Upper lobe of left lung (tissue), 4 donors: Measurements from ENCODE around the gene SDHA.

Source experiments
- POLR2A ChIP-seq, 4 donors: fragments of 450-650 bp; IDR thresholded peaks; one replicate each; pipeline ENCODE4 v1.5.1; 2016 to 2017; ENCODE audit warnings: antibody characterized with exemption in 4 of 4, mild to moderate bottlenecking in 2 of 4
- TF ChIP-seq, protein P1 (sequence below), 6 experiments: fragments of 450-650 bp in 4 of 6; fragments of 200-600 bp in 2 of 6; sonication (generic) in 2 of 6; IDR thresholded peaks; one replicate each; pipeline ENCODE4 v1.5.1; 2016 to 2019; ENCODE audit warnings: antibody characterized with exemption in 6 of 6

GRCh38 chr5:206927-207536, 11.1 kb upstream of the SDHA start:
- TF ChIP-seq, protein P1, sequence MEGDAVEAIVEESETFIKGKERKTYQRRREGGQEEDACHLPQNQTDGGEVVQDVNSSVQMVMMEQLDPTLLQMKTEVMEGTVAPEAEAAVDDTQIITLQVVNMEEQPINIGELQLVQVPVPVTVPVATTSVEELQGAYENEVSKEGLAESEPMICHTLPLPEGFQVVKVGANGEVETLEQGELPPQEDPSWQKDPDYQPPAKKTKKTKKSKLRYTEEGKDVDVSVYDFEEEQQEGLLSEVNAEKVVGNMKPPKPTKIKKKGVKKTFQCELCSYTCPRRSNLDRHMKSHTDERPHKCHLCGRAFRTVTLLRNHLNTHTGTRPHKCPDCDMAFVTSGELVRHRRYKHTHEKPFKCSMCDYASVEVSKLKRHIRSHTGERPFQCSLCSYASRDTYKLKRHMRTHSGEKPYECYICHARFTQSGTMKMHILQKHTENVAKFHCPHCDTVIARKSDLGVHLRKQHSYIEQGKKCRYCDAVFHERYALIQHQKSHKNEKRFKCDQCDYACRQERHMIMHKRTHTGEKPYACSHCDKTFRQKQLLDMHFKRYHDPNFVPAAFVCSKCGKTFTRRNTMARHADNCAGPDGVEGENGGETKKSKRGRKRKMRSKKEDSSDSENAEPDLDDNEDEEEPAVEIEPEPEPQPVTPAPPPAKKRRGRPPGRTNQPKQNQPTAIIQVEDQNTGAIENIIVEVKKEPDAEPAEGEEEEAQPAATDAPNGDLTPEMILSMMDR (IDR thresholded peaks at IDR 0.05): no peak
- TF ChIP-seq POLR2A (IDR thresholded peaks at IDR 0.05): no peak
